NT2/D1 (cell line): ENCODE measurements around the gene RPL12.
"Not testable (repeated sequence)": the region's sequence is repeated elsewhere in the genome, so short reads cannot be mapped to it uniquely, and the experiment has no call there.

ENCODE experiments used
- DNase-seq: peaks from one replicate; pipeline ENCODE4 v3.0.0-alpha.2; 2011; ENCODE audit warnings: low read depth, low spot score
- H3K27me3 ChIP-seq: 2 replicates; pipeline ENCODE4 v1.6.0; 2011; ENCODE audit warnings: mild to moderate bottlenecking; ENCODE audit not compliant: insufficient read length, insufficient read depth
- H3K36me3 ChIP-seq: 2 replicates; pipeline ENCODE4 v1.6.1; 2011; ENCODE audit warnings: mild to moderate bottlenecking, low read length, mixed read lengths; ENCODE audit not compliant: insufficient read depth, insufficient read length
- H3K4me1 ChIP-seq: 2 replicates; pipeline ENCODE4 v1.5.1; 2011; ENCODE audit not compliant: insufficient read depth, insufficient read length
- H3K4me3 ChIP-seq: 2 replicates; pipeline ENCODE4 v1.5.1; 2011; ENCODE audit warnings: low read depth; ENCODE audit not compliant: insufficient read length
- H3K9ac ChIP-seq: 2 replicates; pipeline ENCODE4 v1.6.0; 2011; ENCODE audit warnings: low read depth; ENCODE audit not compliant: insufficient read length
- H3K9me3 ChIP-seq: 2 replicates; pipeline ENCODE4 v1.5.1; 2011; ENCODE audit warnings: mild to moderate bottlenecking, low read length; ENCODE audit not compliant: insufficient read depth
- SUZ12 ChIP-seq: IDR thresholded peaks from 2 replicates; pipeline ENCODE4 v1.6.1; 2011; ENCODE audit not compliant: insufficient read length, insufficient read depth; ENCODE audit errors: extremely low read depth
- YY1 ChIP-seq: IDR thresholded peaks from 2 replicates; pipeline ENCODE4 v1.6.1; 2011; ENCODE audit not compliant: insufficient read length, insufficient read depth
- ZNF274 ChIP-seq: IDR thresholded peaks from 2 replicates; pipeline ENCODE4 v1.6.1; 2011; ENCODE audit warnings: mild to moderate bottlenecking, low read depth, low read length

Gene RPL12

DNA sequence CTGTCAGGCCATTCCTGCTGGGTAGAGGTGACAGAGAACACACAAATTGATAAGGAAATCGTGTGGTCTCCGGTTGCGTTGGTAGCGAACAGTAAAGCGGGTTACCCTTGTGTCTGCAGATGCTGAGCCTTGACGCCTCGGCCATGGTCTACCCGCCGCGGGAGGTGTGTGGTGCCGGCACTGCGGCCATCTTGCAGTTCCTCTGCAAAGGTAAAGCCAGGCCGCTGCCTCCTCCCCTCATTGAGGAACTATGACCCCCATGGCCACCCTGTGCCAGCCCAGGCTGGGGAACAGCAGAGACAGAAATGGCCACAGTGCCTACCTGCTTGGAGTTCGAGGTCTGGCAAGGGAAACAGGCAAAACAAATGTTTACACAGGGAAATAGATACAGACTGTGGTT is 16.4 kb upstream of the RPL12 start:
- peaks cover 46% of the 10 kb centered on the region for H3K36me3 ChIP-seq
- H3K9me3 ChIP-seq: no peaks in the 10 kb centered on the region
- peaks cover 7% of the 10 kb centered on the region for H3K4me1 ChIP-seq
- no peak for TF ChIP-seq SUZ12
- TF ChIP-seq ZNF274: no peak
- no peak for TF ChIP-seq YY1
- no peak overlapping the region for H3K9ac ChIP-seq
- H3K27me3 ChIP-seq: no peaks in the 10 kb centered on the region
- DNase-seq: no peak
- no peak overlapping the region for H3K4me3 ChIP-seq

DNA sequence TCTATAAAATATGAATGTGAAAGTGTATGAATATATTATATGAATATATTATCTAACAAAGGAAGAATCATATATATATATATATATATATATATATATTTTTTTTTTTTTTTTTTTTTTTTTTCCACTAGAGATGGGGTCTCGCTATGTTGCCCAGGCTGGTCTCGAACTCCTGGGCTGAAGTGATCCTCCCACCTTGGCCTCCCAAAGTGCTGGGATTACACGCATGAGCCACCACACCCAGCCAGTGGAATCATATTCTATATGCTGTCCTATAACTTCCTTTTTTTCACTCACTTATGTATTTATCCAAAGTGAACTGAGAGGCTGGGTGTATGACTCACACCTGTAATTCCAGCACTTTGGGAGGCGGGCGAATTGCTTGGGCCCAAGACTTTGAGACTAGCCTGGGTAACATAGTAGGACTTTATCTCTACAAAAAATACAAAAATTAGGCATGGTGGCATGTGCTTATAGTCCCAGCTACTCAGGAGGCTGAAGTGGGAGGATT is 15.3 kb upstream of the RPL12 start:
- H3K27me3 ChIP-seq, DNase-seq: not testable (repeated sequence)

GRCh38 chr9:127463911-127464310 is 12.7 kb upstream of the RPL12 start:
- no peak overlapping the region for H3K9ac ChIP-seq
- H3K4me1 ChIP-seq: peaks cover 9% of the 10 kb centered on the region
- no peaks in the 10 kb centered on the region for H3K9me3 ChIP-seq
- peaks cover 73% of the 10 kb centered on the region for H3K36me3 ChIP-seq
- H3K27me3 ChIP-seq: no peaks in the 10 kb centered on the region
- no peak for TF ChIP-seq SUZ12
- no peak for TF ChIP-seq YY1
- TF ChIP-seq ZNF274: no peak
- DNase-seq: no peak
- no peak overlapping the region for H3K4me3 ChIP-seq

More for the DNA sequence above, 15.3 kb upstream of the RPL12 start:
- peaks cover 58% of the 10 kb centered on the region for H3K36me3 ChIP-seq
- not testable (repeated sequence) for H3K4me1 ChIP-seq, H3K9me3 ChIP-seq, H3K4me3 ChIP-seq, H3K9ac ChIP-seq

DNA sequence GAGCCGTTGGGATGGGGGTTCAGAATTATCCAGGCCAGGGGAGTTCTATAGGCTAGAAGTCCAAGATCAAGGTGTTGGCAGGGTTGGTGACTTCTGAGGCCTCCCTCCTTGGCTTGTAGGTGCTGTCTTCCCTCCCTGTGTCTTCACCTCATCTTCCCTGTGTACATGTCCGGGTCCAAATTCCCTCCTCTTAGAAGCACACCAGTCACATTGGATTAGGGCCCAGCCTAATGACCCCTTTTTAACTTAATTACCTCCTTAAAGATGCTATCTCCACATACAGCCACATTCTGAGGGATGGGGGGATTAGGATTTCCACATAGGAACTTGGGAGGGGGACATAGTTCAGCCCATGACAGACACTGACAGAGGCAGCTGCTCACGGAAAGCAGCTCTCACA is 12.2 kb upstream of the RPL12 start:
- no peak for DNase-seq
- H3K9me3 ChIP-seq: no peaks in the 10 kb centered on the region
- TF ChIP-seq SUZ12 (no peak), YY1 (no peak), ZNF274 (no peak)
- H3K4me3 ChIP-seq: no peak overlapping the region
- H3K4me1 ChIP-seq: peaks cover 9% of the 10 kb centered on the region
- H3K36me3 ChIP-seq: peaks cover 77% of the 10 kb centered on the region
- H3K9ac ChIP-seq: no peak overlapping the region
- no peaks in the 10 kb centered on the region for H3K27me3 ChIP-seq

DNA sequence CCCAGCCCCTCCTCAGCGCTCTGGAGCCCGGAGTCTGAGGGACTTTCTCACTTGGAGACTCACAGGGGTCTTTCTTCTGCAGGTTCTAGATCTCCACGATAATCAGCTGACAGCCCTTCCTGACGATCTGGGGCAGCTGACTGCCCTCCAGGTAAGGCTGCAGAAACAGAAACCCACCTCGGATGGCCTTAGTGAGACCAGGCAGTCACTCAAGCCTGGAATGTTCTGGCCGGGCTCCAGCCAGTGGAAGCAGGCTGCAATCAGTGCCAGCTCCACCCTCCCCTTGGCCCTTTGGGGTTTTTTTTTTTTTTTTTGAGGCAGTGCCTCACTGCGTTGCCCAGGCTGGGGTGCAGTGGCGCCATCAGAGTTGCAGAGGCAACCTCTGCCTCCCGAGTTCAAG is 7.7 kb upstream of the RPL12 start:
- H3K9ac ChIP-seq: no peak overlapping the region
- H3K27me3 ChIP-seq: no peaks in the 10 kb centered on the region
- no peak overlapping the region for H3K4me3 ChIP-seq
- peaks cover 83% of the 10 kb centered on the region for H3K36me3 ChIP-seq
- H3K4me1 ChIP-seq: peaks cover 10% of the 10 kb centered on the region
- no peak for TF ChIP-seq YY1
- no peak for DNase-seq
- H3K9me3 ChIP-seq: no peaks in the 10 kb centered on the region

GRCh38 chr9:127457191-127457878 is 6.1 kb upstream of the RPL12 start:
- Histone ChIP-seq H3K9ac (no peak overlapping the region), H3K27me3 (no peaks in the 10 kb centered on the region), H3K4me3 (no peak overlapping the region), H3K36me3 (peaks cover 80% of the 10 kb centered on the region), H3K4me1 (peaks cover 9% of the 10 kb centered on the region), H3K9me3 (no peaks in the 10 kb centered on the region)
- no peak for DNase-seq
- no peak for TF ChIP-seq YY1
- no peak for TF ChIP-seq ZNF274
- no peak for TF ChIP-seq SUZ12

DNA sequence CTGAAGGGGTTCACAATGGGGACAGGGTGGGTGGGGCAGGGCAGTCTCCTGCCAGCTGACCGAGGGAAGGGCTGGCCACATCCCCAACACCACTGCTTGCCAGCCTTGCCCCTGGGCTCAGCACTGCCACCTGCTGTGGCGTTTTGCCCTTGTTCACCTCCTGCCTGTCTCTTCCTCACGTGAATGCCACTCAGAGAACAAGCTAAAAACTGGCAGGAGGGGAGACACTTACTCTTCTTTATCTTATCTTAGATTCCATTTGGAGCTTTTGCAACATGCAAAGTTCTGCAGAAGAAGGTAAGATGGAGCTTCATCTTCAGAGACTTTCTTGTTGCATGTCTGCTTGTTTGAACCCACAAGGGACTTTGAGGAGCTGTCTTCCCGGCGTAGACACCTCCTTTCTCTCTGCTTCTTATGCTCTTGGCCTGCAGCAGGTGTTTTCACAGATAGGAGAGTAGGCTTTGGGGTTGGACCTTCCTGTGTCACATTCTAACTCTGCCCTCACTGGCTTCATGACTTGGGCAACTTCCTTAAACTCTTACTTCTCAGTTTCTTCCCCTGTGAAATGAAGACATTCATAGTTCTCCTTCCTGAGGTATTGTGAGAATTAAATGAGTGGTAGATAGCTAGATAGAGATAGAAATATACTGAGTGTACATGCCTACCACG is 4.3 kb upstream of the RPL12 start:
- H3K4me3 ChIP-seq: no peak overlapping the region
- H3K36me3 ChIP-seq: peaks cover 70% of the 10 kb centered on the region
- H3K4me1 ChIP-seq: peaks cover 7% of the 10 kb centered on the region
- no peak for DNase-seq
- H3K9me3 ChIP-seq: no peaks in the 10 kb centered on the region
- TF ChIP-seq YY1 (no peak), SUZ12 (no peak), ZNF274 (no peak)
- no peaks in the 10 kb centered on the region for H3K27me3 ChIP-seq
- H3K9ac ChIP-seq: no peak overlapping the region
